ENCODE results near the gene GBGT1. TPM values are rescaled to one million over a fixed set of nuclear protein-coding genes. Genes with fewer than 3 reads are reported as not detected.
"Not testable (repeated sequence)": the region's sequence is repeated elsewhere in the genome, so short reads cannot be mapped to it uniquely, and the experiment has no call there.

The GBGT1 gene
- 13.4 TPM for total RNA-seq

DNA sequence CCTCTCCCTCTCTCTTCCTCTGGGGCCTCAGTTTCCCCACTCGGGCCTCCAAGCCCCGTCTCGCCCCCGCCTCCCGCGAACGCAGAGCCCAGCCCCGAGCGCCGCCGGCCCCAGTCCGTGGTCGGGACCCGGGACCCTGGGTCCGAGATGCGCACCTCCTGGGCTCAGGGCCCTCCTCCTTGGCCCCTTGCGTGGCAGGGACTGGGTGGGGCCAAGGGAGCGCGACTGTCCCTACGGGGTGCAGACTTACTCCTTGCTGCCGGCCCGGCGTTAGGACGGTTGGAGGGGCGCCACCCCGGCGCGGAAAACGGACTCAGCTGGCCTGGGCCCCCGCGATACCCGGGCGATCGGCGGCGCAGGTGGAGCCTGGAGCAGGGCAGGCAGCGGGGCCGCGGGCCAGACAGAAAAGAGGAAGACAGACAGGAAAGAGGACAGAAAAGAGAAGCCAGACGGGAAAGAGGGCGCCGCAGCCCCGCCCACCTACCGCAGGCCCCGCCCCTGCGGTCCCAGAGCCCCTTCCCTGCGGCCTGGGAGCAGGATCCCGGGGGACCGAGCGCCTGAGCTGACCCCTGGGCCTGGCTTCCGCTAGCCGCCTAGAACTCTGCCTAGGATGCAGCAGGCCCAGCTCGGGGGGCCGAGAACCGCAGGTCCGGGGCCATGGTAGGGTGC, at the start of gene GBGT1:
Gene GBGT1, minus strand, starts transcription at position 411 of the 669 bp plus-strand sequence. CDS start 1,502 bp downstream, outside the sequence.
- Histone ChIP-seq H3K27me3 (no peaks in the 10 kb centered on the region), H3K36me3 (no peaks in the 10 kb centered on the region), H3K4me1 (peaks cover 0 to 17% of the 10 kb centered on the region in 2 donors), H3K4me3 (peak within 1 kb of the TSS; percentile 77 to 83), H3K9me3 (no peaks in the 10 kb centered on the region), H3K27ac (peak within 1 kb of the TSS; percentile 67 to 71)
- intact Hi-C loops (cut with DNase I) = no loop called here
- DNase-seq (ENCODE audit: low spot score in 2 of 2) = peak in 1 of 2 donors; percentile 78
- TF ChIP-seq, protein P1, sequence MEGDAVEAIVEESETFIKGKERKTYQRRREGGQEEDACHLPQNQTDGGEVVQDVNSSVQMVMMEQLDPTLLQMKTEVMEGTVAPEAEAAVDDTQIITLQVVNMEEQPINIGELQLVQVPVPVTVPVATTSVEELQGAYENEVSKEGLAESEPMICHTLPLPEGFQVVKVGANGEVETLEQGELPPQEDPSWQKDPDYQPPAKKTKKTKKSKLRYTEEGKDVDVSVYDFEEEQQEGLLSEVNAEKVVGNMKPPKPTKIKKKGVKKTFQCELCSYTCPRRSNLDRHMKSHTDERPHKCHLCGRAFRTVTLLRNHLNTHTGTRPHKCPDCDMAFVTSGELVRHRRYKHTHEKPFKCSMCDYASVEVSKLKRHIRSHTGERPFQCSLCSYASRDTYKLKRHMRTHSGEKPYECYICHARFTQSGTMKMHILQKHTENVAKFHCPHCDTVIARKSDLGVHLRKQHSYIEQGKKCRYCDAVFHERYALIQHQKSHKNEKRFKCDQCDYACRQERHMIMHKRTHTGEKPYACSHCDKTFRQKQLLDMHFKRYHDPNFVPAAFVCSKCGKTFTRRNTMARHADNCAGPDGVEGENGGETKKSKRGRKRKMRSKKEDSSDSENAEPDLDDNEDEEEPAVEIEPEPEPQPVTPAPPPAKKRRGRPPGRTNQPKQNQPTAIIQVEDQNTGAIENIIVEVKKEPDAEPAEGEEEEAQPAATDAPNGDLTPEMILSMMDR (IDR thresholded peaks at IDR 0.05) = no peak

- TF ChIP-seq, protein P1 (IDR thresholded peaks at IDR 0.05) = no peak
- intact Hi-C loops (cut with DNase I) = no loop called here
- Histone ChIP-seq H3K27ac (no peak overlapping the region), H3K9me3 (no peaks in the 10 kb centered on the region), H3K4me3 (no peak overlapping the region), H3K36me3 (no peaks in the 10 kb centered on the region), H3K27me3 (no peaks in the 10 kb centered on the region), H3K4me1 (no peaks in the 10 kb centered on the region)
- DNase-seq (ENCODE audit: low spot score in 2 of 2) = peak in 1 of 2 donors; percentile 11
Observed at GRCh38 chr9:133210609-133211008, 46.9 kb upstream of the GBGT1 start.

GRCh38 chr9:133210202-133210532, 46.5 kb upstream of the GBGT1 start:
- Histone ChIP-seq H3K36me3 (no peaks in the 10 kb centered on the region), H3K9me3 (no peaks in the 10 kb centered on the region), H3K27ac (no peak overlapping the region), H3K4me1 (no peaks in the 10 kb centered on the region), H3K4me3 (no peak overlapping the region), H3K27me3 (no peaks in the 10 kb centered on the region)
- no peak for DNase-seq (ENCODE audit: low spot score in 2 of 2)
- intact Hi-C loops (cut with DNase I) = no loop called here
- TF ChIP-seq, protein P1 (IDR thresholded peaks at IDR 0.05) = no peak

- H3K36me3 ChIP-seq; H3K27me3 ChIP-seq; intact Hi-C loops (cut with DNase I); H3K9me3 ChIP-seq; H3K4me3 ChIP-seq; H3K27ac ChIP-seq; H3K4me1 ChIP-seq: not testable (repeated sequence)
- peak in 1 of 2 donors; percentile 40 for DNase-seq (ENCODE audit: low spot score in 2 of 2)
Observed at GRCh38 chr9:133209327-133210201, 45.9 kb upstream of the GBGT1 start.

DNA sequence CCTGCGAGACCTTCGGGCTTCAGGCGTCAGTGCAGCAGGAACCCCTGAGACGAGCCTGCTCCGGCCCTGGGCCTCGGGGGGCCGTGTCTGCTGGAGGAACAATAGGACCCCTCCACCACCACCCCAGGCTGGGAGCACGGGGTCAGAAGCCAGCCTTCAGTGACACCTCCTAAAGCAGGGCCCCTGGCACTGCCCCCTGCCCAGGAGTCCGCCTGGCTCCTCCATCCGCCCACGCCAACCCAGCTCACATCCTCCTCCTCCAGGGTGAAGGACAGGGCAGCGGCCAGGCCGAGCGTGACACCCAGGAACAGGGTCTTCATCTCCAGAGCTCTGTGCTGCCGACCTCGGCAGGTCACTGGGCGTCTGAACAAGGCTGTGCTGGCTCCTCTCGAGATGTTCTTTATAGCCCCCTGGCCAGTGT, 45.2 kb upstream of the GBGT1 start, which contains the start of gene OBP2B:
Gene OBP2B, minus strand, starts transcription at position 371 of the 421 bp plus-strand sequence. Its CDS starts 51 bp downstream, at position 320.
- intact Hi-C loops (cut with DNase I); H3K4me3 ChIP-seq; H3K36me3 ChIP-seq; H3K4me1 ChIP-seq; H3K9me3 ChIP-seq; H3K27ac ChIP-seq; H3K27me3 ChIP-seq: not testable (repeated sequence)
- peak in 1 of 2 donors; percentile 24 for DNase-seq (ENCODE audit: low spot score in 2 of 2)

GRCh38 chr9:133208171-133208879, 44.6 kb upstream of the GBGT1 start:
- intact Hi-C loops (cut with DNase I); H3K4me1 ChIP-seq; H3K27ac ChIP-seq; H3K36me3 ChIP-seq; H3K9me3 ChIP-seq; H3K4me3 ChIP-seq; H3K27me3 ChIP-seq: not testable (repeated sequence)
- DNase-seq (ENCODE audit: low spot score in 2 of 2) = peak in 1 of 2 donors; percentile 41

All from ascending aorta (tissue), 2 donors.